Peyer's patch (tissue), 4 donors: Measurements from ENCODE around the gene PTPRK. TPM values are rescaled to one million over a fixed set of nuclear protein-coding genes. Genes with fewer than 3 reads are reported as not detected.

Source experiments
- DNase-seq, 3 donors: peaks; one replicate each; pipeline ENCODE4 v3.0.0-alpha.2; 2017 to 2019
- H3K27ac ChIP-seq, 4 donors: fragments of 200-600 bp; sonication (generic); one replicate each; pipeline ENCODE4 v1.5.1; 2016 to 2019
- H3K27me3 ChIP-seq, 2 donors: fragments of 200-600 bp; sonication (generic); one replicate each; pipeline ENCODE4 v1.5.1; 2019
- H3K36me3 ChIP-seq, 3 donors: fragments of 200-600 bp; sonication (generic); one replicate each; pipeline ENCODE4 v1.5.1; 2016 to 2019
- H3K4me1 ChIP-seq, 4 donors: fragments of 200-600 bp; sonication (generic); one replicate each; pipeline ENCODE4 v1.5.1; 2016 to 2019
- H3K4me3 ChIP-seq, 4 donors: fragments of 200-600 bp; sonication (generic); 1 replicate in 3 of 4; 2 replicates in 1 of 4; pipeline ENCODE4 v1.5.1; 2016 to 2019; ENCODE audit warnings: mild to moderate bottlenecking in 1 of 4
- H3K9me3 ChIP-seq, 4 donors: fragments of 200-600 bp; sonication (generic); one replicate each; pipeline ENCODE4 v1.5.1; 2016 to 2019; ENCODE audit warnings: mild to moderate bottlenecking in 1 of 4
- POLR2A ChIP-seq, 2 donors: fragments of 450-650 bp; IDR thresholded peaks; one replicate each; pipeline ENCODE4 v1.5.1; 2017; ENCODE audit warnings: antibody characterized with exemption in 2 of 2, mild to moderate bottlenecking in 2 of 2, moderate library complexity in 2 of 2
- total RNA-seq, 4 donors: library from RNA; depleted of rRNA; stranded (reverse); fragments of >200 nt; gene quantifications; one replicate each; pipeline ENCODE4 v1.1.0, GENCODE V29; 2016
- TF ChIP-seq, protein P1 (sequence below), 6 experiments: fragments of 450-650 bp in 4 of 6; fragments of 200-600 bp in 2 of 6; sonication (generic) in 1 of 6; IDR thresholded peaks; one replicate each; pipeline ENCODE4 v1.5.1; 2017 to 2019; ENCODE audit warnings: antibody characterized with exemption in 6 of 6, mild to moderate bottlenecking in 3 of 6, moderate library complexity in 1 of 6

PTPRK gene
- total RNA-seq, 4 donors from 2014 or later, result 109 to 192 (median 153) TPM

GRCh38 chr6:128557081-128557480 lies 36.7 kb upstream of the PTPRK start:
- no peak for DNase-seq
- TF ChIP-seq POLR2A (IDR thresholded peaks at IDR 0.05), result no peak
- TF ChIP-seq, protein P1, sequence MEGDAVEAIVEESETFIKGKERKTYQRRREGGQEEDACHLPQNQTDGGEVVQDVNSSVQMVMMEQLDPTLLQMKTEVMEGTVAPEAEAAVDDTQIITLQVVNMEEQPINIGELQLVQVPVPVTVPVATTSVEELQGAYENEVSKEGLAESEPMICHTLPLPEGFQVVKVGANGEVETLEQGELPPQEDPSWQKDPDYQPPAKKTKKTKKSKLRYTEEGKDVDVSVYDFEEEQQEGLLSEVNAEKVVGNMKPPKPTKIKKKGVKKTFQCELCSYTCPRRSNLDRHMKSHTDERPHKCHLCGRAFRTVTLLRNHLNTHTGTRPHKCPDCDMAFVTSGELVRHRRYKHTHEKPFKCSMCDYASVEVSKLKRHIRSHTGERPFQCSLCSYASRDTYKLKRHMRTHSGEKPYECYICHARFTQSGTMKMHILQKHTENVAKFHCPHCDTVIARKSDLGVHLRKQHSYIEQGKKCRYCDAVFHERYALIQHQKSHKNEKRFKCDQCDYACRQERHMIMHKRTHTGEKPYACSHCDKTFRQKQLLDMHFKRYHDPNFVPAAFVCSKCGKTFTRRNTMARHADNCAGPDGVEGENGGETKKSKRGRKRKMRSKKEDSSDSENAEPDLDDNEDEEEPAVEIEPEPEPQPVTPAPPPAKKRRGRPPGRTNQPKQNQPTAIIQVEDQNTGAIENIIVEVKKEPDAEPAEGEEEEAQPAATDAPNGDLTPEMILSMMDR (IDR thresholded peaks at IDR 0.05), result no peak
- no peaks in the 10 kb centered on the region for H3K9me3 ChIP-seq
- H3K4me1 ChIP-seq, result no peaks in the 10 kb centered on the region
- no peaks in the 10 kb centered on the region for H3K27me3 ChIP-seq
- H3K27ac ChIP-seq, result no peak overlapping the region
- H3K36me3 ChIP-seq, result no peaks in the 10 kb centered on the region
- H3K4me3 ChIP-seq, result no peak overlapping the region

DNA sequence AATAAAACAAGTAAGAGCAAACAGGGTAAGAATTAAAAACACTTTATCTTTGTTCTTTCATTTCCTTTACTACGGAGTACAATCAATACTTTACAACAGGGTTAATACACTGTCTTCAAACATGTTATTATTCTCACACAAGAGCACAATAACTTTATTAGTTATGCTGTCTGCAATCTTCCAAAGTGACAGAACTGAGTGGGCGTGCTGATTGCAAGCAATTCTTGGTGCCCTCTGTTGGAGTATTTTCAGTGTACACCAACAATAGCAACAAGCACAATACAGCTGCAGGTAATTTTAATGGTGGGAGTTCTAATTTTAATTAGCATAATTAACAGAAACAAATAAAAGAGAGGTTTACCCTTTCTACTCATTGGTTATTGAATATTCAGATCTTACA lies 33.9 kb upstream of the PTPRK start:
- Histone ChIP-seq H3K4me1 (no peaks in the 10 kb centered on the region), H3K27me3 (no peaks in the 10 kb centered on the region), H3K4me3 (no peak overlapping the region), H3K27ac (no peak overlapping the region), H3K9me3 (no peaks in the 10 kb centered on the region), H3K36me3 (no peaks in the 10 kb centered on the region)
- DNase-seq, result no peak
- TF ChIP-seq, protein P1 (IDR thresholded peaks at IDR 0.05), result peak in 2 of 6 experiments; percentile 30 to 42
- TF ChIP-seq POLR2A (IDR thresholded peaks at IDR 0.05), result no peak

GRCh38 chr6:128541261-128541660 lies 20.9 kb upstream of the PTPRK start:
- Histone ChIP-seq H3K27me3 (no peaks in the 10 kb centered on the region), H3K36me3 (no peaks in the 10 kb centered on the region), H3K27ac (no peak overlapping the region), H3K4me1 (no peaks in the 10 kb centered on the region), H3K9me3 (no peaks in the 10 kb centered on the region), H3K4me3 (no peak overlapping the region)
- TF ChIP-seq, protein P1 (IDR thresholded peaks at IDR 0.05), result no peak
- TF ChIP-seq POLR2A (IDR thresholded peaks at IDR 0.05), result no peak
- no peak for DNase-seq

DNA sequence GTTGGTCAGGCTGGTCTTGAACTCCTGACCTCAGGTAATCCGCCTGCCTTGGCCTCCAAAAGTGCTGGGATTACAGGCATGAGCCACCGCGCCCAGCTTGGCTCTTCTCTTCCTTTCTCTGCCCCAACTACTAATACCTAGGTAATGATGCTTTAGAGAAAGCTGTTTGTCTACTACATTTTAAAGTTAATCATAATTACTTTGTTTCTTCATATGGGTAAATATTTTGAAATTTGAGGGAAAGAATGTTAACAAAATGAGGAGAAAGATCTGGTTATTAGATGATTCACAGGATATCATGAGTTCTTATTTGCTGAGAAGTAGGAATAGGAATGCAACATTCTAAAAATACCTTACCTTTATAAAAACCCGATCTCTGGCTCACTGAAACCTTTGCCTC lies 18.4 kb upstream of the PTPRK start:
- TF ChIP-seq POLR2A (IDR thresholded peaks at IDR 0.05), result no peak
- TF ChIP-seq, protein P1 (IDR thresholded peaks at IDR 0.05), result no peak
- DNase-seq, result no peak
- Histone ChIP-seq H3K9me3 (no peaks in the 10 kb centered on the region), H3K27ac (no peak overlapping the region), H3K36me3 (no peaks in the 10 kb centered on the region), H3K27me3 (no peaks in the 10 kb centered on the region), H3K4me3 (no peak overlapping the region), H3K4me1 (no peaks in the 10 kb centered on the region)

- Histone ChIP-seq H3K27ac (no peak overlapping the region), H3K4me1 (no peaks in the 10 kb centered on the region), H3K9me3 (no peaks in the 10 kb centered on the region), H3K36me3 (no peaks in the 10 kb centered on the region), H3K27me3 (no peaks in the 10 kb centered on the region), H3K4me3 (no peak overlapping the region)
- TF ChIP-seq POLR2A (IDR thresholded peaks at IDR 0.05), result no peak
- TF ChIP-seq, protein P1 (IDR thresholded peaks at IDR 0.05), result no peak
- no peak for DNase-seq
These were observed 12.4 kb upstream of the PTPRK start for GRCh38 chr6:128532827-128533226.

- Histone ChIP-seq H3K27me3 (no peaks in the 10 kb centered on the region), H3K36me3 (no peaks in the 10 kb centered on the region), H3K27ac (no peak overlapping the region), H3K9me3 (no peaks in the 10 kb centered on the region), H3K4me3 (no peak overlapping the region), H3K4me1 (no peaks in the 10 kb centered on the region)
- TF ChIP-seq POLR2A (IDR thresholded peaks at IDR 0.05), result no peak
- no peak for DNase-seq
These were observed 11.7 kb upstream of the PTPRK start for GRCh38 chr6:128532136-128532535.
